Hematopoietic multipotent progenitor cell treated with erythropoietin and hydrocortisone succinate and interleukin-3 and kit ligand, for 15 days (in vitro differentiated cells): ENCODE data around the gene STT3B.
"Not testable (repeated sequence)": the region's sequence is repeated elsewhere in the genome, so short reads cannot be mapped to it uniquely, and the experiment has no call there.

Experiments
- DNase-seq: peaks from one replicate; pipeline ENCODE4 v3.0.0-alpha.2; 2015; ENCODE audit warnings: low spot score

The STT3B gene

GRCh38 chr3:31605333-31605732, 72.6 kb downstream of the STT3B start:
- DNase-seq, result not testable (repeated sequence)

- DNase-seq, result no peak
These were observed 73.7 kb downstream of the STT3B start for GRCh38 chr3:31606453-31606852.

- DNase-seq, result no peak
These were observed 78.1 kb downstream of the STT3B start for GRCh38 chr3:31610700-31611275.

GRCh38 chr3:31613177-31613576, 80.5 kb downstream of the STT3B start:
- DNase-seq, result no peak

- DNase-seq, result no peak
These were observed 80.9 kb downstream of the STT3B start for GRCh38 chr3:31613654-31614053.

GRCh38 chr3:31614162-31614921, 81.6 kb downstream of the STT3B start:
- DNase-seq, result peak; percentile 9

GRCh38 chr3:31615071-31615875, 82.5 kb downstream of the STT3B start:
- DNase-seq, result no peak

GRCh38 chr3:31616711-31617110, 84.0 kb downstream of the STT3B start:
- no peak for DNase-seq

GRCh38 chr3:31620656-31621055, 87.9 kb downstream of the STT3B start:
- DNase-seq, result no peak

GRCh38 chr3:31621314-31621713, 88.6 kb downstream of the STT3B start:
- DNase-seq, result no peak

GRCh38 chr3:31622636-31623288, 90.0 kb downstream of the STT3B start:
- no peak for DNase-seq

- no peak for DNase-seq
These were observed 91.5 kb downstream of the STT3B start for GRCh38 chr3:31624083-31624709.

GRCh38 chr3:31625358-31625757, 92.6 kb downstream of the STT3B start:
- DNase-seq, result no peak

- no peak for DNase-seq
These were observed 96.3 kb downstream of the STT3B start for GRCh38 chr3:31629054-31629453.

- DNase-seq, result no peak
These were observed 101.8 kb downstream of the STT3B start for GRCh38 chr3:31634476-31634875.

- DNase-seq, result no peak
These were observed 102.8 kb downstream of the STT3B start for GRCh38 chr3:31635545-31635944.

- no peak for DNase-seq
These were observed 103.3 kb downstream of the STT3B start for GRCh38 chr3:31636049-31636448.

- no peak for DNase-seq
These were observed 104.1 kb downstream of the STT3B start for GRCh38 chr3:31636694-31637442.

- no peak for DNase-seq
These were observed 107.1 kb downstream of the STT3B start for GRCh38 chr3:31639828-31640227.

- DNase-seq, result no peak
These were observed 112.5 kb downstream of the STT3B start for GRCh38 chr3:31645256-31645655.

- no peak for DNase-seq
These were observed 115.7 kb downstream of the STT3B start for GRCh38 chr3:31648286-31648968.
